ENCODE results near the gene TNFRSF9. TPM values are rescaled to one million over a fixed set of nuclear protein-coding genes. Genes with fewer than 3 reads are reported as not detected.

TNFRSF9 gene
- total RNA-seq, 3 donors from 2014 or later, result 0.59 TPM; not detected in 2

GRCh38 chr1:7942214-7942921 is 1.7 kb upstream of the TNFRSF9 start:
- no peaks in the 10 kb centered on the region for H3K4me1 ChIP-seq
- H3K9me3 ChIP-seq, result no peaks in the 10 kb centered on the region
- peak in 1 of 2 donors; percentile 61 for DNase-seq (ENCODE audit: low spot score in 2 of 2)
- H3K4me3 ChIP-seq, result peak overlapping the region; percentile 6 to 63 (median 36)
- no peaks in the 10 kb centered on the region for H3K36me3 ChIP-seq
- H3K27ac ChIP-seq, result peak overlapping the region in 1 of 2 donors; percentile 35
- TF ChIP-seq POLR2AphosphoS5 (IDR thresholded peaks at IDR 0.05) (no peak), CTCF (IDR thresholded peaks at IDR 0.05) (no peak), POLR2A (IDR thresholded peaks at IDR 0.05) (no peak)
- H3K27me3 ChIP-seq, result peaks cover 0 to 8% of the 10 kb centered on the region in 2 donors
- intact Hi-C loops (cut with DNase I; ENCODE audit: low total_unique reads), result no loop called here

- Histone ChIP-seq H3K4me1 (no peaks in the 10 kb centered on the region), H3K27me3 (peaks cover 0 to 16% of the 10 kb centered on the region in 2 donors), H3K36me3 (no peaks in the 10 kb centered on the region), H3K27ac (no peak overlapping the region), H3K4me3 (no peak overlapping the region), H3K9me3 (no peaks in the 10 kb centered on the region)
- DNase-seq (ENCODE audit: low spot score in 2 of 2), result no peak
- no peak for TF ChIP-seq CTCF (IDR thresholded peaks at IDR 0.05)
- TF ChIP-seq POLR2A (IDR thresholded peaks at IDR 0.05), result no peak
- TF ChIP-seq POLR2AphosphoS5 (IDR thresholded peaks at IDR 0.05), result no peak
- intact Hi-C loops (cut with DNase I; ENCODE audit: low total_unique reads), result no loop called here
Measured at GRCh38 chr1:7941437-7941793, 776 bp upstream of the TNFRSF9 start.

GRCh38 chr1:7940034-7940433 is 605 bp downstream of the TNFRSF9 start:
- Histone ChIP-seq H3K4me3 (no peak overlapping the region), H3K27me3 (peaks cover 0 to 16% of the 10 kb centered on the region in 2 donors), H3K36me3 (no peaks in the 10 kb centered on the region), H3K9me3 (no peaks in the 10 kb centered on the region), H3K27ac (no peak overlapping the region), H3K4me1 (no peaks in the 10 kb centered on the region)
- intact Hi-C loops (cut with DNase I; ENCODE audit: low total_unique reads), result no loop called here
- no peak for TF ChIP-seq POLR2AphosphoS5 (IDR thresholded peaks at IDR 0.05)
- TF ChIP-seq CTCF (IDR thresholded peaks at IDR 0.05), result no peak
- TF ChIP-seq POLR2A (IDR thresholded peaks at IDR 0.05), result no peak
- no peak for DNase-seq (ENCODE audit: low spot score in 2 of 2)

GRCh38 chr1:7938070-7938469 is 2.6 kb downstream of the TNFRSF9 start:
- Histone ChIP-seq H3K27ac (no peak overlapping the region), H3K36me3 (no peaks in the 10 kb centered on the region), H3K27me3 (peaks cover 0 to 29% of the 10 kb centered on the region in 2 donors), H3K9me3 (no peaks in the 10 kb centered on the region), H3K4me3 (no peak overlapping the region), H3K4me1 (no peaks in the 10 kb centered on the region)
- intact Hi-C loops (cut with DNase I; ENCODE audit: low total_unique reads), result no loop called here
- no peak for TF ChIP-seq POLR2AphosphoS5 (IDR thresholded peaks at IDR 0.05)
- TF ChIP-seq POLR2A (IDR thresholded peaks at IDR 0.05), result no peak
- TF ChIP-seq CTCF (IDR thresholded peaks at IDR 0.05), result no peak
- DNase-seq (ENCODE audit: low spot score in 2 of 2), result no peak

GRCh38 chr1:7932524-7933138 is 8.0 kb downstream of the TNFRSF9 start:
- H3K27ac ChIP-seq, result no peak overlapping the region
- peaks cover 0 to 33% of the 10 kb centered on the region in 2 donors for H3K27me3 ChIP-seq
- intact Hi-C loops (cut with DNase I; ENCODE audit: low total_unique reads), result no loop called here
- TF ChIP-seq POLR2A (IDR thresholded peaks at IDR 0.05) (no peak), POLR2AphosphoS5 (IDR thresholded peaks at IDR 0.05) (no peak), CTCF (IDR thresholded peaks at IDR 0.05) (no peak)
- DNase-seq (ENCODE audit: low spot score in 2 of 2), result no peak
- no peaks in the 10 kb centered on the region for H3K9me3 ChIP-seq
- no peaks in the 10 kb centered on the region for H3K36me3 ChIP-seq
- H3K4me1 ChIP-seq, result no peaks in the 10 kb centered on the region
- H3K4me3 ChIP-seq, result no peak overlapping the region

Data from breast epithelium (tissue), 4 donors.